NCI-H1417 (cell line): ENCODE measurements around the gene SUMO1.
A peak's percentile ranks its signal among the peaks of the same experiment; 100 is the strongest.

ENCODE experiments used
- DNase-seq, 3 experiments: peaks; one replicate each; lab custom pipeline; 2025; lab: John Stamatoyannopoulos, UW

Gene SUMO1

GRCh38 chr2:202196727-202197126 is 41.7 kb downstream of the SUMO1 start:
- DNase-seq = no peak

DNA sequence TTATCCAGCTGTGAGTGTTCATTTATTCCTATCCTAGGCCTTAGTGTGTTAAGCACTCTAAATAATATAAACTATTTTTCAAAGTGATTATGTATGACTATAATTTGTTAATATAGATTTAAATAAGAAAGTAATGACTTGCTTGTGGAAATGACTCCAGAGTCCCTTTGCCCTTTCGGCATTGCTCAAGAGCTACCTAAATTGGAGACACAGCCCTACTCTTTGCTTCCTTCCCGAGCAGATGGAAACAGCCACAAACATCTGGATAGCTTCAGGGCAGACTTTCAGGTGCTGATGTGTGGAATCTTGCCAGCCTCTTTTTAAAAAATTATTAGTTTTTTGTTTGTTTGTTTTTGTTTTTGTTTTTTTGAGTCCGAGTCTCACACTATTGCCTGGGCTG is 44.0 kb downstream of the SUMO1 start:
- no peak for DNase-seq

- no peak for DNase-seq
These were observed 44.5 kb downstream of the SUMO1 start for GRCh38 chr2:202193881-202194353.

GRCh38 chr2:202193305-202193704 is 45.1 kb downstream of the SUMO1 start:
- no peak for DNase-seq

GRCh38 chr2:202187570-202187969 is 50.8 kb downstream of the SUMO1 start:
- no peak for DNase-seq

- no peak for DNase-seq
These were observed 51.7 kb downstream of the SUMO1 start for GRCh38 chr2:202186641-202187202.

GRCh38 chr2:202185156-202185555 is 53.2 kb downstream of the SUMO1 start:
- DNase-seq = no peak

- DNase-seq = no peak
These were observed 53.8 kb downstream of the SUMO1 start for GRCh38 chr2:202184557-202184956.

DNA sequence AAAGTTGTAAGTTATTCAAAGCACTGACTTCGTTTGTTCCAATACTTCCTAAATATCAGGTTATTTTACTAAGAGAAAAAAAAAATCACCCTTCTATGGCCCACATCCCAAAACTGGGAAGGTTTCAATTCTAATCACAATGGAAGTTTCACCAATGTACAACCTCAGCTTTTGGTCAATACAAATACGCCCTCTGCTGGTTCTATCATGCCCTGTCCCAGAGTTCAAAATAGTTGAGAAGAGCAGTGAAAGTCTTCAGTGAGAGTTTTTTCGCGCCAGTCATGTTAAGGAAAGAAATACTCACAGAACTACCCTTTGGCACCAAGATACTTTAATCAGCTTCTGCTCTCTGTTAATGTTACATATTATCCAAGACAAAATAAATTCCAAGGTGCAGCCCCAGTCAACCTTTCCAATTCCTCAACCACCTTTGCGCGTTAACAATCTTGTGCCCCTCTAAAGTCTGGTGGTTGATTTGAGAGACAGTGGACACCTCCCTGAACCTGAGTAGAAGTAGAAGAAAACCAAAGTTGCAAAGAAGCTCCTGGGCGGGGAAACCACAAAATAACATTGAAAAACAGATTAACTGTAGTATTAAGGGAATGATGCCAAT is 59.9 kb downstream of the SUMO1 start:
- peak; percentile 42 to 81 (median 56) for DNase-seq

- DNase-seq = no peak
These were observed 65.8 kb downstream of the SUMO1 start for GRCh38 chr2:202172439-202173211.

GRCh38 chr2:202171241-202171825 is 67.1 kb downstream of the SUMO1 start:
- DNase-seq = no peak

- no peak for DNase-seq
These were observed 68.5 kb downstream of the SUMO1 start for GRCh38 chr2:202169832-202170424.

GRCh38 chr2:202169131-202169530 is 69.3 kb downstream of the SUMO1 start:
- no peak for DNase-seq

- no peak for DNase-seq
These were observed 72.5 kb downstream of the SUMO1 start for GRCh38 chr2:202165945-202166344.

GRCh38 chr2:202165208-202165607 is 73.2 kb downstream of the SUMO1 start:
- no peak for DNase-seq

DNA sequence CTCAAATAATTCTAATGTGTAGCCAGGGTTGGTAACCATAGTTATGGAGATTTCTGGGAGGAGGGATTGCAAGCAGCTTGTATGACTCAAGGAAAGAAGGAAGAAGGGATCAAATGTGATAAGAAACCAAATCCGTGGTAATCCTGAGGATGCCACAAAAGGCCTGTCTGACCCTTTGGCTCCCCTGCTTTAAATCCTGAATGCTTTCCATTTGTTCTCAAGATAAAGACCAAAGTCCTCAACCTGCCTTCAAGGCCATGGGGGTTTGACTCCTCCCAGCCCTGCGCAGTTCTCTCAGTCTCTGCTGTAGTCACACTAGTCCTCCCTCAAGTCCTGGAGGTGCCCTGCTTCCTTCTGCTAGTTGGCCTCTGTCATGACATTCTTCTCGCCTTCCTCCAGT is 74.0 kb downstream of the SUMO1 start:
- DNase-seq = no peak

DNA sequence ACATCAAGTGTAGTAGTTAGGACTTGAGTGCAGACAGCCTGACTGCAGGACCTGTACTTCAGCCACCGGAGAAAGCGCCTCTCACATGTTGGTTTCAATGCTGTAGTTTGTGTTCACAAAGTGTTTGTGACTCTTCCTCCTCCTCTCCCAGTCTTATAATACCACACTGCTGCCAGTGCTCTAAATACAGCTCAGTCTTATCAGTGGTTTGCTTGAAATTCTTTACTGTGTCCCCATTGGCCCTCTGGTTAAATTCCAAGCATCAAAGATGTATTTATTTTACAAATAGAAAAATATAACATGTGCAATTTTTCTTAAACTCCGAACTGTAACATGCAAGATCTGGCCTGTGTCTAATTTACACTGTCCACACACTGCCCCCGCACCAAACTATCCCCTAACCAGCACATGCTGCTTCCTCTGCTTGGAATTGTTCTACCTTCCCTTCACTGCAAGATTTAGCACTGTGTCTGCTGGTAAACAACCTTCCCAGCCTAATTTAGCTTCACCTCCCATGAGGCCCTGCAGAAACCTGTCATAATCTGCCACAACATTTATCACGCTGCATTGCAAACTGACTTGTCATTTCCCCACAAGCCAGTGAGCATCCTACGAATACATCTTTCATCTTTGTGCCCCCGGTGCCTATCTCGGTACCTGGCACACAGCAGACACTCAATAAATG is 77.1 kb downstream of the SUMO1 start:
- DNase-seq = peak in 1 of 3 experiments; percentile 30

GRCh38 chr2:202158796-202159195 is 79.6 kb downstream of the SUMO1 start:
- peak in 1 of 3 experiments; percentile 30 for DNase-seq

DNA sequence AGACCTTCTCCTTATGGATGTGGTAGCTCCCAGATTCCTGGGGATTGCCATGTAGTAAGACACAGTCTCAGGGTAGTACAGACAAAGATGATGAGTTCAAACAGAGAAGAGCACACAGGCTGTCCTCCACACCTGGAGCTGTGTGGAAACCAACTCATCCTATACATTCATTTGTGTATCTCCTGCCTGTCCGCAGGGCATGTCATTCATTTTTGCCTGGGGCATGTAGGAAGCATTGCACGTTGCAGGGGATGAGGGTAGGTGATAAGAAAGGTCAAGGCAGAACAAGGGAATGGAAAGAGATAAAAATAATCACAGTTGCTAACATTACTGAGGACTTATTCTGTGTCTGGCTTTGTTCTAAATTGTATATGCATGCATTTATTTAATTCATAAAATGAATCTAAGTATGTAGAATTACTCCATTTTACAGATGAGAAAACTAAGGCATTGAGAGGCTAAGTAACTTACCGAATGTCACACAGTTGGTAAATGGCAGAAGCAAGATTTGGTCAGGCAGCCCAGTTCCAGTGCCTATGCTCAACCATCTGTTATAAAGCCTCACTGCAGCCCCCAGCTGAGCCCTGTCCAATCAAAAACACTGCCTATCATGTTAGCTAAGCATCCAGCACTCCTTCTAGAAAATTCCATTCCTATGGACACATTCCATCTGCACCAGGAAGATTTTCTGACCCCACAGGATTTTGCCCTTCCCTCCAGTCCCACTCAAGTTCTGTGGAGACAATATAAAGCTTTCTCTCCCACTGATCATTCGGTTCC is 81.0 kb downstream of the SUMO1 start:
- no peak for DNase-seq
